Activated CD4-positive, alpha-beta T cell treated with anti-CD3 and anti-CD28 coated beads, Interleukin-2, amount 10 ng/mL, durations not matched to agents 24 days and 14 days (primary cell): ENCODE results near the gene ARCN1. TPM values are rescaled to one million over a fixed set of nuclear protein-coding genes. Genes with fewer than 3 reads are reported as not detected.
A peak's percentile ranks its signal among the peaks of the same experiment; 100 is the strongest.

Experiments used
- DNase-seq: peaks from one replicate; pipeline ENCODE4 v3.0.0; 2022
- H3K27ac Mint-ChIP-seq: one replicate; pipeline ENCODE4 v1.8.0; 2022; ENCODE audit warnings: mild to moderate bottlenecking, mixed read lengths
- H3K27me3 Mint-ChIP-seq: one replicate; pipeline ENCODE4 v1.8.0; 2022; ENCODE audit warnings: mixed read lengths
- H3K36me3 Mint-ChIP-seq: one replicate; pipeline ENCODE4 v1.8.0; 2022; ENCODE audit warnings: low read depth, mild to moderate bottlenecking, mixed read lengths
- H3K4me1 Mint-ChIP-seq: one replicate; pipeline ENCODE4 v1.8.0; 2021; ENCODE audit warnings: mixed read lengths
- H3K4me3 Mint-ChIP-seq: one replicate; pipeline ENCODE4 v1.8.0; 2022; ENCODE audit warnings: mild to moderate bottlenecking, moderate library complexity, mixed read lengths
- H3K9me3 Mint-ChIP-seq: one replicate; pipeline ENCODE4 v1.8.0; 2021; ENCODE audit warnings: mixed read lengths
- intact Hi-C: fragments of 100-400 bp; cut with micrococcal nuclease; formaldehyde crosslinking; loops from one replicate; pipeline ENCODE4 v1.15.1; 2023
- total RNA-seq: library from RNA; stranded (reverse); gene quantifications from 2 replicates; pipeline ENCODE4 v1.2.3, GENCODE V29; 2022

Gene ARCN1
- total RNA-seq, 1 donor from 2014 or later = 147 TPM

DNA sequence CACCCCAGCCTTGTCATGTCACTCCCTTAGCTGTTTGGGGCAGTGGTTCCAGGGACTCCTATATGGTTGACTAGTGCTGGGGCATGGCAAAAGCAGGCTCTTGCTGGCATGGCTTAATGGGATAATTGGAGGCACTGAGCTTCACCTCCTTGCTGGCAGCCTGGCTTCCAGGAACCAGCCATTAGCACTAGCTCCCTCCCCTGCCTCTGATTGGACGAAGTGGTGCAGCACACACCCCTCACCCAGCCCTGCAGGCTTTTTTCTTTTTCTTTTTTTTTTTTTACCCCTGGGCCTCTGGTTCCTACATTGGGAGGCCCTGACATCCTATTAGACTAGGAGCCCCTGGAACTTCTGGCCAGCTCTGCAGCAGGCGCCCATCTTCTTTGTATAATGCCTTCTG lies 53.8 kb downstream of the ARCN1 start:
- H3K27ac Mint-ChIP-seq = no peak overlapping the region
- no peak for DNase-seq
- no peaks in the 10 kb centered on the region for H3K9me3 Mint-ChIP-seq
- H3K27me3 Mint-ChIP-seq = peaks cover 14% of the 10 kb centered on the region
- intact Hi-C loops = no loop called here
- no peaks in the 10 kb centered on the region for H3K36me3 Mint-ChIP-seq
- H3K4me1 Mint-ChIP-seq = peaks cover 3% of the 10 kb centered on the region
- H3K4me3 Mint-ChIP-seq = no peak overlapping the region

DNA sequence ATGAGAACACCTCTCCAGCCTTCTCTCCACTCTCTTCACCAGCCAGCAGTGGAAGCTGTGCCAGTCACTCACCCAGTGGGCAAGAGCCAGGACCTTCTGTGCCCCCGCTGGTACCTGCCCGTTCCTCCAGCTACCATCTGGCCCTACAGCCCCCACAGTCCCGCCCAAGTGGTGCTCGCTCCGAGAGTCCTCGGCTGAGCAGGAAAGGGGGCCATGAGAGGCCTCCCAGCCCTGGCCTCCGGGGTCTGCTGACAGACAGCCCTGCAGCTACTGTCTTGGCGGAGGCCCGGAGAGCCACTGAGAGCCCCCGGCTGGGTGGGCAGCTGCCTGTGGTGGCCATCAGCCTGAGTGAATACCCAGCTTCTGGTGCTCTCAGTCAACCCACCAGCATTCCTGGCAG lies 55.4 kb downstream of the ARCN1 start:
- intact Hi-C loops = no loop called here
- no peaks in the 10 kb centered on the region for H3K36me3 Mint-ChIP-seq
- no peak overlapping the region for H3K4me3 Mint-ChIP-seq
- peaks cover 2% of the 10 kb centered on the region for H3K4me1 Mint-ChIP-seq
- peaks cover 7% of the 10 kb centered on the region for H3K27me3 Mint-ChIP-seq
- no peaks in the 10 kb centered on the region for H3K9me3 Mint-ChIP-seq
- no peak for DNase-seq
- H3K27ac Mint-ChIP-seq = no peak overlapping the region

DNA sequence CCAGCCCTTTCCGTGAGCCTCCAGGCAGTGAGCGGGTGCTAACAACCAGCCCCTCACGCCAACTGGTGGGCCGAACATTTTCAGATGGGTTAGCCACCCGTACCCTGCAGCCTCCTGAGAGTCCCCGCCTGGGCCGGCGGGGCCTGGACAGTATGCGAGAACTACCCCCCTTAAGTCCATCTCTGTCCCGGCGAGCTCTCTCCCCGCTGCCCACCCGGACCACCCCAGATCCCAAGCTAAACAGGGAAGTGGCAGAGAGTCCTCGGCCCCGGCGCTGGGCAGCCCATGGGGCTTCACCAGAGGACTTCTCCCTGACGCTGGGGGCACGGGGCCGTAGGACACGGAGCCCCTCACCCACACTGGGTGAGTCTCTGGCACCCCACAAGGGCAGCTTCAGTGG lies 55.8 kb downstream of the ARCN1 start:
- no peak overlapping the region for H3K4me3 Mint-ChIP-seq
- intact Hi-C loops = no loop called here
- H3K9me3 Mint-ChIP-seq = no peaks in the 10 kb centered on the region

DNA sequence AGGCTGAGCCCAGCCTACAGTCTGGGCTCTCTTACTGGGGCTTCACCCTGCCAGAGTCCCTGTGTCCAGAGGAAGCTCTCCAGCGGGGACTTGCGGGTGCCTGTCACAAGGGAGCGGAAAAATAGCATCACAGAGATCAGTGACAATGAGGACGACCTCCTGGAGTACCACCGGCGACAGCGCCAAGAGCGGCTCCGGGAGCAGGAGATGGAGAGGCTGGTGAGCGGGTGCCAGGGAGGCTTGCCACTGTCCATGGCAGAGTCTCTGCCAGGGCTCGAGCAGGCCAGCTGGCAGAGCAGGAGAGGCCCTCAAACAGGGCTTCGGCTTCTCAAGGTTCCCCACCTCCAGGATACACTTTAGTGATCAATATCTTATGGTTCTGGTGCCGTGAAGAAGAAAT lies 56.2 kb downstream of the ARCN1 start:
- Mint-ChIP-seq H3K36me3 (no peaks in the 10 kb centered on the region), H3K4me3 (no peak overlapping the region), H3K27ac (no peak overlapping the region), H3K4me1 (peaks cover 2% of the 10 kb centered on the region), H3K9me3 (no peaks in the 10 kb centered on the region), H3K27me3 (peaks cover 2% of the 10 kb centered on the region)
- no peak for DNase-seq
- intact Hi-C loops = no loop called here

More for the DNA sequence above, 55.8 kb downstream of the ARCN1 start:
- Mint-ChIP-seq H3K27ac (no peak overlapping the region), H3K36me3 (no peaks in the 10 kb centered on the region), H3K27me3 (peaks cover 3% of the 10 kb centered on the region), H3K4me1 (peaks cover 2% of the 10 kb centered on the region)
- no peak for DNase-seq

DNA sequence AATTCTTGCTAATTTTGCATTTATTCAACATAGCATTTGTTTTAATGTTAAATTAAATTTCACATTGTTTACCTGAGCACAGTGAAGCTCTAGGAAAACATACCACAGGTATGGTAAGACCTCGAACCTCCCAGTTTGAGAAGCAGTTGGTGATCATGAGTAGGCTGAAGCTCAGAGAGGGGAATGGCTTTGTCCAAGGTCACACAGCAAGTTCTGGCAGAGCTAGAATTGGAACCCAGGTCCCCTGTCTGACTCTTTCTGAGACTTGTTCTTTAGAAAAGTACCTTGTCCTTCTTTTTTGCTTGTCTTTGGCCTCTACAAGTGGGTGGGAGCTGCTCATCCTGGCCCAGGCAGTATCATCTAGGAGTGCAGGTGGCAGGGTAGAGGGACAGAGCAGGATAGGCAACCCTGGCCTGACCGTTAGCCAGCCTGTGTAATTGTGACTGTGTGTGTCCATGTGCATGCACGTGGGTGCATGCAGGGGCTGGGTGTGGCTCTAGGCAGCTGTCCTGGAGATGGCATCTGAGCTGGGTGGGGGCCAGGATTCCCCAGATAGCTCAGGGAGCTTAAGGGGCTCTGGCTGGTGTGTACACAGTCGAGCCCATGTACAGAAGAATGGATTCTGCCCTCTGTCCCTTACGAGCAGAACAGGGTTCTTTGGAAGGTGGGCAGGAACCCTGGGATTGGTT lies 56.8 kb downstream of the ARCN1 start:
- Mint-ChIP-seq H3K36me3 (no peaks in the 10 kb centered on the region), H3K4me1 (peaks cover 2% of the 10 kb centered on the region), H3K4me3 (no peak overlapping the region), H3K9me3 (no peaks in the 10 kb centered on the region), H3K27me3 (no peaks in the 10 kb centered on the region), H3K27ac (no peak overlapping the region)
- no peak for DNase-seq
- intact Hi-C loops = no loop called here

DNA sequence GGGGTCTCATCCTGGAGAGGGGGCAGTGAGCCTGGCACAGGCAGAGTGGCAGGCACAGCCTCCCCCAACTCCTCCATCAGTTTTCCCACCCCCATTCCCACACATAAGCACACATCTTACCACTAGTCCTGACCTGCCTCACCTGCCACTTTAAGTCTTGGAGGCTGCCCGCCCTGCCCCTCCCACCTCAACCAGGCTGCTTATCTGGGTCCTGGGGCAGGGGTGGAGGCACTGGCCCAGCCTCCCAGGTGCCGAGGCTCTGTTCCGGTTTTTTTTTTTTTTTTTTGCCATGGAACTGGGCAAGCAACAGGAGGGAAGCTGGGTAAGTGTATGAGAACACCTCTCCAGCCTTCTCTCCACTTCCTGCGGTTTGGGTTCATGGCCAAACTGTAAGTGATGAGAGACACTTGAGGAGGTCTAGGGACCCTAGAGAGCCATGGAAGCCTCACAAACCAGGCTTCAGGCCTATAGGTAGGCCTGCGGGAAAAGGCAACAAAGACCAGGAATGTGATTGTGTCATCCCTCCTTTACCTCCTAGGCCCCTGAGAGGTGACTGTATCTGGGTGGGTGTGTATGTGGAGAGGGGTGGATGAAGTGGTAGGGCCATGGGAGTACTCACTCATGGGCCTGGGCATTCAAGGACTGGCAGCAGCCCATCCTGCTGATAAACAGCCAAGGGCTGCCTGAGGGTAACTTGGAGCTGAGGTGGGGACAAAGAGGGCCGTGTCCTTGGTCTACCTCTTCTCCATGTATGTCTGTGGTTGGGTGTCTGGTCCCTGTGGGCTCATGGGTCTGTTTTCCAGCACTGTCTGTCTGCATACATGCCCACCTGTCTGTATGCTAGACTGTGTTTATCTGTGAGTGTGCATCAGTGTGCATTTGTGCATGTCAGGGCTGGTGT lies 57.8 kb downstream of the ARCN1 start:
- peaks cover 4% of the 10 kb centered on the region for H3K4me1 Mint-ChIP-seq
- no peaks in the 10 kb centered on the region for H3K27me3 Mint-ChIP-seq
- H3K9me3 Mint-ChIP-seq = no peaks in the 10 kb centered on the region
- no peak overlapping the region for H3K27ac Mint-ChIP-seq
- H3K4me3 Mint-ChIP-seq = no peak overlapping the region
- H3K36me3 Mint-ChIP-seq = no peaks in the 10 kb centered on the region
- intact Hi-C loops = no loop called here
- no peak for DNase-seq

DNA sequence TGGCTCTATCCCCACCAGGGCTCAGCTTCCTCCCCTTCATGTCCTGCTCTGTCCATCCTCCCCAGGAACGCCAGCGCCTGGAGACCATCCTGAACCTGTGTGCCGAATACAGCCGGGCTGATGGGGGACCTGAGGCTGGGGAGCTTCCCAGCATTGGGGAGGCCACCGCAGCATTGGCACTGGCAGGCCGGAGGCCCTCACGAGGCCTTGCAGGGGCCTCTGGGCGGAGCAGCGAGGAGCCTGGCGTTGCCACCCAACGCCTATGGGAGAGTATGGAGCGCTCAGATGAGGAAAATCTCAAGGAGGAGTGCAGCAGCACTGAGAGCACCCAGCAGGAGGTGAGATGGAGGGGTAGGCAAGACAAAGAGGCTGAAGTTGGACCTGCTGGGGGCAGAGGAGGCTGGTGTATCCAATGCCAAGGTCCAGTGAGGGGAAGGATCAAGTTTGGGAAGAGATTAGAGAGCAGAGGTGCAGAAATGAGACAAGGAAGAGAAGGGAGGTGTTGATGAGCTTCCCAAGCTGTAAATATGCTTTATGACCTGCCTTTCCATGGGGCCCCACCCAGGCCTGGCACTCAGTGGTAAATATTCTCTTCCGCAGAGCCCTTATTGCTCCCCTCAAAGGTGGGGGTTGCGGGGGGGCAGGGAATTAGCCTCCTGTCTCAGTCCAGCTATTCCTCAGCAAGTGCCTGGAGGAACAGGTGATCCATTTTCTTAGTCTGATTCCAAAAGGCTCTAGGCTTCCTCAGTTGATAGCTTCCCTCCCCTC lies 59.1 kb downstream of the ARCN1 start:
- DNase-seq = no peak
- Mint-ChIP-seq H3K27me3 (peaks cover 5% of the 10 kb centered on the region), H3K9me3 (no peaks in the 10 kb centered on the region)

DNA sequence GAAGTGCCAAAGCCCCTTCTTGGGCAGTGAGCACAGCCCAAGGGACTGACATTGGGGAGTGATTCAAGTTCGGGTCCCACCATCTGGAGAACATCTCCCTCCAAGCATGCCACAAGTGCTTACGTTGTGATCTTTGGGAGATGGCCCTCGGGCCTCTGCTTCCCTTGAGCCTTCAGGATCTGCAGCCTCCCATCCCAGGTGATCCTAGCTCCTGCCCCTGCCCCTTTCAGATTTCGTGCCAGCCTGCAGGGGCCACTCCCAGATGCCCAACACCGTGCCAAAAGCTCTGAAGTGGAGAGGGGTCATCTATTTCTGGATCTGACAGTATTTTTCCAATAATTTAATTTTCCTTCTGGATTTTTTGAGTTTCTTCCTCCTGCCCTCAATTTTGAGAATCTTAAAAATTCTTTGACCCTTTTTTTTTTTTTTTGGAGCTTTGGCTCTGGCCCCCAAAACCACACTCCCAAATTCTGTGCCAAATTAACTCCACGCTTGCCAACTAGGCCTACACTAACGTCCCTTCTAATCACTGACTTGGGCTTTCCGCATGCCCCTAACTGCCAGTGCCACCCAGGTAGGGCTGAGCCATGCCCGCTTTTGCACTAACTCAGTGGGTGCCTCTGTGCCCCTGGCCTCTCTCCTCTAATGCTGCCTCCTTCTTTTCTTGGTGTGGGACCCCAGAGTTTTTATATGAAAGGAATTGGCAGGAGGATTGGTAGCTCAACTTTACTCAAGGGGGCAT lies 60.5 kb downstream of the ARCN1 start:
- Mint-ChIP-seq H3K9me3 (no peaks in the 10 kb centered on the region), H3K4me3 (no peak overlapping the region), H3K27ac (no peak overlapping the region), H3K36me3 (no peaks in the 10 kb centered on the region), H3K4me1 (peaks cover 4% of the 10 kb centered on the region), H3K27me3 (peaks cover 8% of the 10 kb centered on the region)
- no peak for DNase-seq
- intact Hi-C loops = no loop called here

More for the DNA sequence above, 59.1 kb downstream of the ARCN1 start:
- peaks cover 4% of the 10 kb centered on the region for H3K4me1 Mint-ChIP-seq
- H3K36me3 Mint-ChIP-seq = no peaks in the 10 kb centered on the region
- H3K4me3 Mint-ChIP-seq = no peak overlapping the region
- H3K27ac Mint-ChIP-seq = no peak overlapping the region
- intact Hi-C loops = no loop called here

DNA sequence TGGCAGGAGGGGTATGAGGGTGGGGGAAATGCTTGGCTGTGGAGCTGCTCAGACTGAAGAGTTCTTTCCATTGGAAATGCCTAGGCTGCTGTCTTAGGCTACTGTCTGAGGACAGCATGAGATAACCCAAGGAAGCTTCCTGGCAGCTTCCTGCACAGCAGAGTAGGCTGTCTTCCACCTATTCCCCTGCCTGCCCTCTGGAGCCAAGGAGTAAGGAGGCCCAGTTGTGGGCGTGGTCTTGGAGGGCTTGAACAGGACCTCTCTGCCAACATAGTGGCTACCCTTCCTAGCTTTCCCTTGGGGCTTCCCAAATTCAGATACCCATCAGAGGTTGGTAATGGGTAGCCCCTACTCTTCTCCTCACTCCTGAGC lies 61.1 kb downstream of the ARCN1 start:
- Mint-ChIP-seq H3K4me3 (no peak overlapping the region), H3K36me3 (no peaks in the 10 kb centered on the region), H3K27me3 (peaks cover 9% of the 10 kb centered on the region), H3K9me3 (no peaks in the 10 kb centered on the region), H3K27ac (no peak overlapping the region), H3K4me1 (peaks cover 4% of the 10 kb centered on the region)
- intact Hi-C loops = no loop called here
- DNase-seq = no peak

DNA sequence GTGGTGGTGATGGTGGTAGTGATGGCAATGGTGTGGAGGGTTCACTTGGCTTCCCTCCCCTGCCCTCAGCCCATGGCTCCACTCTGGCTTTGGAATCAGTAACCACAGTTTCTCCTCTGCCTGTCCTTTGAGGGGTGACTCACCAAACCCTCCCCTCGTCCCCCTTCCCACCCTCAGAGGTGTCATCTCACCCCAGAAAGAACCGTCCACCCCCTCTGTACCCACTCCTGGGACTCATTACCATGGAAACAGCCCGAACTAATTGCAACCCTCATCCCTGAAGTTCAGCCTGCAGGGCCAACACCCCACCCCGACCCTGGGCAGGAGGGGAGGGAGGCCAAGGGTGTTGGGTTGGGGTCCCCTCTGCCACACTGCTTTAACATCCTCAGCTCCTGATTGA lies 61.8 kb downstream of the ARCN1 start:
- Mint-ChIP-seq H3K27ac (no peak overlapping the region), H3K4me3 (no peak overlapping the region), H3K27me3 (peaks cover 9% of the 10 kb centered on the region), H3K4me1 (peaks cover 4% of the 10 kb centered on the region), H3K9me3 (no peaks in the 10 kb centered on the region), H3K36me3 (no peaks in the 10 kb centered on the region)
- DNase-seq = no peak
- intact Hi-C loops = no loop called here

DNA sequence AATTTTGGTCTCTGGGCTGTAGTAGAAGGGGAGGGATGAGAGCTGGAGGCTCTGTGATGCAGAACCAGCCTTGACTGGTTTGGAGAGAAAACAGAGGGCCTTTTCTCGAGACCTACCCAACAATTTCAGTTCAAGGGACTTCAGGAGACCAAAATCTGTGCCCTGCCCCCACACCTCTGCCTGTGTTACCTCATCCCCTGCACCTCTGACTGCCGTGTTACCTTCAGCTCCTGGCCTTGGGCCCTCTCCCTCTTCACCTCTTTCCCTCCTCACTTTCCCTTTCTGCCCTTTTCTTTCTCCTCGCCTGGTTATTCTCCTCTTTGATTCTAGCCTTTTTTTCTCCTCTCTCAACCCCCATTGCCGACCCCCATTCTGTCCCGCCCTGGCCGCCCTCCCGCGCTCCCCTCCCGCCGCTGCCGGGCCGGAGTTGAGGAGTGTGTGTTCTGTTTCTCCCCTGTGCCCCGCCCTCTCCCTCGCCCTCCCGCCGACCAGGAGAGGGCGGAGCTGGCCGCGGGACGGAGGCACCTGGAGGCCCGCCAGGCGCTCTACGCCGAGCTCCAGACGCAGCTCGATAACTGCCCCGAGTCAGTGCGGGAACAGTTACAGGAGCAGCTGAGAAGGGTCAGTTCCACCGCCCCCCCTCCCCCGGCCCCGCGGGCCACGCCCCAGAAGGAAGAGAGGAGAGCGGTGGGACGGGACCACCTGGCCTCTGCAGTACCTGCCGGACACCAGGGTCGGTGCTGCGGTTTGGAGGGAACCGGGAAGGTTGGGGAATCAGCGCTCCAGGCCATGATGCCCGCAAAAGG lies 62.4 kb downstream of the ARCN1 start:
- Mint-ChIP-seq H3K27me3 (peaks cover 9% of the 10 kb centered on the region), H3K27ac (no peak overlapping the region), H3K36me3 (no peaks in the 10 kb centered on the region), H3K4me3 (no peak overlapping the region), H3K4me1 (peaks cover 4% of the 10 kb centered on the region), H3K9me3 (no peaks in the 10 kb centered on the region)
- intact Hi-C loops = no loop called here
- peak; percentile 64 for DNase-seq

DNA sequence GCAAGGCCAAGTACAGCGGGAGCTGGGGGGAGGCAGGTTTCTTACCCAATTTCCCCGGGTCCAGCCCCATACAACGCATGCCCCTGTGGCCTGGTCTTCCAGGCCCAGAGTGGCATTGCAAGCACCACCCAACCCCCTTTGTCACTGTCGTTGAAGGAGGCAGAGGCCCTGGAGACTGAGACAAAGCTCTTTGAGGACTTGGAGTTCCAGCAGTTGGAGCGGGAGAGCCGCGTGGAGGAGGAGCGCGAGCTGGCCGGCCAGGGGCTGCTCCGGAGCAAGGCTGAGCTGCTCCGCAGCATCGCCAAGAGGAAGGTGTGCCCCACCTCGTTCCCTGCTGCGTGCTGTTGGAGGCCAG lies 63.0 kb downstream of the ARCN1 start:
- peaks cover 4% of the 10 kb centered on the region for H3K4me1 Mint-ChIP-seq
- no peak overlapping the region for H3K27ac Mint-ChIP-seq
- no peak for DNase-seq
- no peak overlapping the region for H3K4me3 Mint-ChIP-seq
- H3K27me3 Mint-ChIP-seq = peaks cover 9% of the 10 kb centered on the region
- H3K9me3 Mint-ChIP-seq = no peaks in the 10 kb centered on the region
- no peaks in the 10 kb centered on the region for H3K36me3 Mint-ChIP-seq
- intact Hi-C loops = no loop called here

DNA sequence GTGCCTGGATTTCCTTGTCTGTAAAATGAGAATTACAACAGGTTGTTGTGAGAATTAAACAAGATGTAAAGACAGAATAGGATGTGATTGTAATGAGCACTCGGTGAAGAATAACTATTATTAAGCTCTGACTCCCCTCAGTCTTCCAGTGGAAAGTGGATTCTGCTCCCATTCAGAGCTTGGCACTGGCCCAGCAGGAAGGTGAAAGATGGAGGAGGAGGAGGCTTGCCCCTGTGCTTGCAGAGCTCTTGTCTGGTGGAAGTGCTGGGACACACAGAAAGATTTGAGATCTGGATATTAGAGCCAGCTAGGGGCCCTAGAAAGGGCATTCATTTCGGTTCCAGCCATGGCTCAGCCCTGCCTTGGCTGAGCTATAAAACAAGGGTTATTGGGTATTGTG lies 63.4 kb downstream of the ARCN1 start:
- intact Hi-C loops = no loop called here
- H3K27me3 Mint-ChIP-seq = peaks cover 9% of the 10 kb centered on the region

More for the DNA sequence above, 63.4 kb downstream of the ARCN1 start:
- DNase-seq = no peak
- peaks cover 3% of the 10 kb centered on the region for H3K4me1 Mint-ChIP-seq
- H3K27ac Mint-ChIP-seq = no peak overlapping the region
- H3K36me3 Mint-ChIP-seq = no peaks in the 10 kb centered on the region
- no peak overlapping the region for H3K4me3 Mint-ChIP-seq
- no peaks in the 10 kb centered on the region for H3K9me3 Mint-ChIP-seq
